ENCODE data around the gene UGT2B7.

GRCh38 chr4:69120870-69121269, 24.6 kb downstream of the UGT2B7 start:
- TF ChIP-seq CTCF (IDR thresholded peaks at IDR 0.05), result no peak
- TF ChIP-seq EP300 (IDR thresholded peaks at IDR 0.05), result no peak
- TF ChIP-seq POLR2A (IDR thresholded peaks at IDR 0.05), result no peak

Measured in tibial nerve (tissue), 4 donors.